LNCaP clone FGC (cell line): ENCODE data around the gene CC2D2B.

Experiments
- DNase-seq: peaks from one replicate; pipeline ENCODE4 v3.0.0-alpha.2; 2011; ENCODE audit warnings: low read depth
- H3K4me3 ChIP-seq: 2 replicates; pipeline ENCODE4 v1.5.1; 2011; ENCODE audit warnings: mild to moderate bottlenecking, low read depth, low read length, control low read depth
- CTCF ChIP-seq: IDR thresholded peaks from 2 replicates; pipeline ENCODE4 v1.5.1; 2012; ENCODE audit warnings: mild to moderate bottlenecking; ENCODE audit not compliant: control insufficient read depth, insufficient read depth; ENCODE audit errors: extremely low read depth

Gene CC2D2B

GRCh38 chr10:96082153-96082552 is 174.4 kb downstream of the CC2D2B start:
- no peak for TF ChIP-seq CTCF
- no peak for DNase-seq
- H3K4me3 ChIP-seq: no peak overlapping the region
